K562 (cell line): ENCODE data around the gene ATG13. TPM values are rescaled to one million over a fixed set of nuclear protein-coding genes. Genes with fewer than 3 reads are reported as not detected.

Source experiments
- ATAC-seq: fragments of 200-7000 bp; cut with Tn5 transposase; 3 replicates; pipeline ENCODE4 v1.9.1; 2020; ENCODE audit warnings: moderate library complexity
- BruUV-seq: library from RNA; stranded (reverse); fragments of 400-500 nt; replicated peaks from 2 replicates; lab custom pipeline; 2021; lab: Mats Ljungman, UMichigan
- CTCF ChIA-PET: fragments of 300-600 bp; formaldehyde crosslinking; extraction: SDS; loops from one replicate; lab custom pipeline; 2021; ENCODE audit warnings: low intra/inter-chr PET ratio; lab: Yijun Ruan, JAX
- POLR2A ChIA-PET: fragments of 300-600, 350-650 bp; sonication (Branson Sonifier 250); formaldehyde crosslinking; extraction: SDS; loops from one replicate; lab custom pipeline; 2021; ENCODE audit warnings: antibody characterized with exemption, inconsistent platforms; lab: Yijun Ruan, JAX
- DNase-seq, 4 experiments: peaks; one replicate each; pipeline versions ENCODE4 v3.0.0 to v3.0.0-alpha.2; 2011 to 2018; ENCODE audit warnings: low spot score in 3 of 4, mixed read lengths in 3 of 4; ENCODE audit errors: extremely low read depth in 1 of 4
- FAIRE-seq: peaks from 2 replicates; lab custom pipeline; 2011; peaks lifted over from hg19 to GRCh38; lab: Jason Lieb, UNC
- H2AFZ ChIP-seq: 2 replicates; pipeline ENCODE4 v1.6.0; 2011; ENCODE audit warnings: low read depth, low read length, control low read depth, inconsistent platforms
- H3K27ac ChIP-seq: fragments of 200-600 bp; 3 replicates; pipeline ENCODE4 v1.8.0; 2011; ENCODE audit warnings: low read depth, mild to moderate bottlenecking, control low read depth, inconsistent platforms, low read length, moderate library complexity, mixed read lengths; ENCODE audit errors: extremely low read depth
- H3K27me3 ChIP-seq, 2 experiments: fragments of 300-600 bp in 1 of 2; 2 replicates in 1 of 2; 3 replicates in 1 of 2; pipeline versions ENCODE4 v1.6.0 to v1.8.0; 2011; ENCODE audit warnings: inconsistent platforms in 2 of 2, low read length in 2 of 2, mild to moderate bottlenecking in 1 of 2, mixed read lengths in 1 of 2, moderate library complexity in 1 of 2; ENCODE audit not compliant: control insufficient read depth in 2 of 2, insufficient read depth in 2 of 2
- H3K36me3 ChIP-seq: fragments of 300-600 bp; 3 replicates; pipeline ENCODE4 v1.8.0; 2011; ENCODE audit warnings: mild to moderate bottlenecking, low read length, inconsistent platforms; ENCODE audit not compliant: control insufficient read depth, insufficient read depth
- H3K4me1 ChIP-seq, 2 experiments: fragments of 200-600 bp in 1 of 2; replicated peaks in 1 of 2; 2 replicates in 1 of 2; 3 replicates in 1 of 2; pipeline versions ENCODE4 v1.5.1 to v1.8.0; 2011; ENCODE audit warnings: inconsistent platforms in 2 of 2, low read length in 2 of 2, mild to moderate bottlenecking in 1 of 2, mixed read lengths in 1 of 2, moderate library complexity in 1 of 2; ENCODE audit not compliant: control insufficient read depth in 2 of 2, insufficient read depth in 2 of 2
- H3K4me2 ChIP-seq: 2 replicates; pipeline ENCODE4 v1.6.1; 2011; ENCODE audit warnings: low read length, control low read depth, inconsistent platforms, mixed read lengths; ENCODE audit not compliant: insufficient read depth
- H3K4me3 ChIP-seq: fragments of 200-600 bp; sonication (generic), shearing (Covaris generic); 2 replicates; pipeline ENCODE4 v1.5.1; 2016; ENCODE audit warnings: control low read depth, inconsistent platforms
- H3K79me2 ChIP-seq: fragments of 200-600 bp; 3 replicates; pipeline ENCODE4 v1.8.0; 2011; ENCODE audit warnings: low read length, inconsistent platforms; ENCODE audit not compliant: control insufficient read depth, insufficient read depth
- H3K9ac ChIP-seq, 2 experiments: 2 replicates each; pipeline versions ENCODE4 v1.6.0 to v1.6.1; 2011; ENCODE audit warnings: low read depth in 2 of 2, low read length in 2 of 2, control low read depth in 1 of 2, inconsistent platforms in 1 of 2, mild to moderate bottlenecking in 1 of 2, mixed read lengths in 1 of 2; ENCODE audit not compliant: insufficient read depth in 1 of 2
- H3K9me1 ChIP-seq: one replicate; pipeline ENCODE4 v1.6.0; 2011; ENCODE audit warnings: inconsistent platforms, mild to moderate bottlenecking, low read length, moderate library complexity; ENCODE audit not compliant: control insufficient read depth, insufficient read depth
- H3K9me3 ChIP-seq: replicated peaks from 2 replicates; pipeline ENCODE4 v1.5.1; 2011; ENCODE audit warnings: low read depth, low read length, inconsistent platforms; ENCODE audit not compliant: control insufficient read depth, insufficient read depth
- H4K20me1 ChIP-seq: replicated peaks from 2 replicates; pipeline ENCODE4 v1.6.1; 2011; ENCODE audit warnings: low read length, inconsistent platforms, mixed read lengths; ENCODE audit not compliant: control insufficient read depth, insufficient read depth
- BDP1 ChIP-seq: IDR thresholded peaks from 3 replicates; pipeline ENCODE4 v1.6.1; 2011; ENCODE audit not compliant: insufficient read length, insufficient read depth
- BRF2 ChIP-seq: IDR thresholded peaks from 3 replicates; pipeline ENCODE4 v1.6.1; 2011; ENCODE audit warnings: borderline replicate concordance, mild to moderate bottlenecking; ENCODE audit not compliant: insufficient read length, insufficient read depth
- COPS2 ChIP-seq: fragments of 450-650 bp; conservative IDR thresholded peaks from 2 replicates; pipeline ENCODE4 v1.6.1; 2016; ENCODE audit warnings: mild to moderate bottlenecking, moderate library complexity
- CTCF ChIP-seq, 3 experiments: IDR thresholded peaks in 2 of 3; conservative IDR thresholded peaks in 1 of 3; 2 replicates each; pipeline ENCODE4 v1.5.1; 2011 to 2012; ENCODE audit warnings: low read length in 3 of 3, mild to moderate bottlenecking in 3 of 3, control low read depth in 2 of 3, improper control_type of control experiment in 1 of 3, inconsistent platforms in 1 of 3, low read depth in 1 of 3, mixed read lengths in 1 of 3, moderate library complexity in 1 of 3; ENCODE audit not compliant: insufficient read depth in 2 of 3
- FOXJ3 ChIP-seq: sonication (generic); formaldehyde crosslinking; IDR thresholded peaks from 2 replicates; pipeline ENCODE4 v1.4.0; 2020; ENCODE audit warnings: mild to moderate bottlenecking, missing genetic modification reagents
- HDAC3 ChIP-seq: fragments of 450-650 bp; IDR thresholded peaks from 2 replicates; pipeline ENCODE4 v1.6.1; 2018; ENCODE audit warnings: borderline replicate concordance, mild to moderate bottlenecking, moderate library complexity; ENCODE audit not compliant: partially characterized antibody
- HMG20B ChIP-seq: fragments of 250-450 bp; sonication (Bioruptor Pico); IDR thresholded peaks from 2 replicates; pipeline ENCODE4 v1.5.0; 2021; ENCODE audit warnings: mild to moderate bottlenecking
- IFI16 ChIP-seq: fragments of 250-450 bp; sonication (Bioruptor Pico); IDR thresholded peaks from 2 replicates; pipeline ENCODE4 v2.1.2; 2022; ENCODE audit warnings: mild to moderate bottlenecking, inconsistent platforms
- MEF2A ChIP-seq: IDR thresholded peaks from 2 replicates; pipeline ENCODE4 v1.6.1; 2011; ENCODE audit warnings: low read depth, mild to moderate bottlenecking, low read length, moderate library complexity; ENCODE audit not compliant: control insufficient read depth
- NCOR1 ChIP-seq: fragments of 450-650 bp; IDR thresholded peaks from 2 replicates; pipeline ENCODE4 v1.6.1; 2016; ENCODE audit warnings: mild to moderate bottlenecking, moderate library complexity
- NFIC ChIP-seq: fragments of 450-650 bp; IDR thresholded peaks from 2 replicates; pipeline ENCODE4 v1.6.1; 2017; ENCODE audit warnings: mild to moderate bottlenecking, inconsistent platforms
- NFRKB ChIP-seq: fragments of 450-650 bp; IDR thresholded peaks from 2 replicates; pipeline ENCODE4 v1.6.1; 2016; ENCODE audit warnings: low read depth
- PCBP1 ChIP-seq: fragments of 200-400 bp; formaldehyde crosslinking; IDR thresholded peaks from 2 replicates; pipeline ENCODE4 v1.6.1; 2018; ENCODE audit warnings: mild to moderate bottlenecking, low read depth, low read length; ENCODE audit not compliant: poor library complexity, severe bottlenecking
- RAD21 ChIP-seq, 2 experiments: fragments of 250-450 bp in 1 of 2; fragments of 450-650 bp in 1 of 2; sonication (Bioruptor Pico) in 1 of 2; formaldehyde crosslinking in 1 of 2; IDR thresholded peaks in 1 of 2; conservative IDR thresholded peaks in 1 of 2; 2 replicates each; pipeline versions ENCODE4 v1.4.0 to v1.8.0; 2020 to 2022; ENCODE audit warnings: mild to moderate bottlenecking in 2 of 2, moderate library complexity in 1 of 2
- RBM22 ChIP-seq: fragments of 200-400 bp; formaldehyde crosslinking; IDR thresholded peaks from 2 replicates; pipeline ENCODE4 v1.6.1; 2018; ENCODE audit warnings: low read length, low read depth; ENCODE audit not compliant: poor library complexity, severe bottlenecking
- SUPT5H ChIP-seq: fragments of 450-650 bp; IDR thresholded peaks from 2 replicates; pipeline ENCODE4 v1.6.1; 2016
- TCF3 ChIP-seq: sonication (generic); formaldehyde crosslinking; IDR thresholded peaks from 2 replicates; pipeline ENCODE4 v1.4.0; 2020; ENCODE audit warnings: mild to moderate bottlenecking, missing genetic modification reagents
- TEAD4 ChIP-seq, 2 experiments: sonication (generic) in 1 of 2; formaldehyde crosslinking in 1 of 2; IDR thresholded peaks; 2 replicates each; pipeline versions ENCODE4 v1.6.1 to v1.8.0; 2012 to 2022; ENCODE audit warnings: borderline replicate concordance in 1 of 2, inconsistent platforms in 1 of 2, low read length in 1 of 2, mild to moderate bottlenecking in 1 of 2, missing genetic modification reagents in 1 of 2
- ZNF133 ChIP-seq: fragments of 250-450 bp; sonication (Bioruptor Pico); IDR thresholded peaks from 2 replicates; pipeline ENCODE4 v1.4.0; 2020; ENCODE audit warnings: mild to moderate bottlenecking
- ZNF175 ChIP-seq: fragments of 200-800 bp; sonication (Bioruptor generic); IDR thresholded peaks from 2 replicates; pipeline ENCODE4 v1.6.1; 2016; ENCODE audit warnings: low read depth, mild to moderate bottlenecking, missing genetic modification characterization, missing compliant biosample characterization
- ZNF584 ChIP-seq: fragments of 200-800 bp; sonication (Bioruptor generic); IDR thresholded peaks from 2 replicates; pipeline ENCODE4 v1.6.1; 2016; ENCODE audit warnings: low read depth, mild to moderate bottlenecking, missing genetic modification characterization, missing compliant biosample characterization
- WGBS: fragments of 100-300 bp; shearing (Covaris generic); methylation state at CpG from one replicate; pipeline ENCODE4 v1.1.6; 2016; ENCODE audit warnings: low coverage, mixed read lengths; ENCODE audit not compliant: insufficient coverage; ENCODE audit errors: missing lambda C conversion rate; 5-methylcytosine and 5-hydroxymethylcytosine counted together
- in situ Hi-C: fragments of 300-500 bp; cut with MboI; formaldehyde crosslinking; loops from 4 replicates; pipeline ENCODE4 v1.15.0; 2018; ENCODE audit warnings: inconsistent platforms, mixed read lengths
- intact Hi-C: fragments of 100-400 bp; cut with micrococcal nuclease; formaldehyde crosslinking; loops from 2 replicates; pipeline ENCODE4 v1.14.2; 2022
- polyA plus RNA-seq, 8 experiments: library from polyadenylated mRNA; depleted of rRNA in 4 of 8; stranded (reverse) in 5 of 8; unstranded in 3 of 8; fragments of >200 nt; fragmentation: Nextera tagmentation in 2 of 8; fragmentation: Illumina TruSeq in 1 of 8; extraction: Ambion mirVana in 2 of 8; extraction: Trizol in 1 of 8; gene quantifications; 2 replicates each; pipeline versions ENCODE4 v1.2.1 to v1.2.3, GENCODE V29; 2011 to 2014; ENCODE audit warnings: inconsistent platforms in 1 of 8, missing spikeins in 1 of 8
- total RNA-seq, 7 experiments: library from RNA; depleted of rRNA in 6 of 7; stranded (reverse); fragments of >200 nt in 6 of 7; fragmentation: Illumina TruSeq in 2 of 7; extraction: Trizol in 2 of 7; gene quantifications; 2 replicates each; pipeline versions ENCODE4 v1.2.1 to v1.2.3, GENCODE V29; 2011 to 2021; ENCODE audit warnings: low replicate concordance in 1 of 7

The ATG13 gene
- total and polyA plus RNA-seq, 9 of the 15 experiments (the other 6 are each of a cell fraction or from before 2014, with no cell fraction given), result 13.1 to 61.5 (median 36.5) TPM

- Histone ChIP-seq H3K4me2 (no peak overlapping the region), H3K4me3 (no peak overlapping the region), H3K27me3 (no peaks in the 10 kb centered on the region), H3K36me3 (peaks cover 80% of the 10 kb centered on the region), H3K79me2 (no peaks in the 10 kb centered on the region), H4K20me1 (no peaks in the 10 kb centered on the region), H3K4me1 (peaks cover under 1 to 5% of the 10 kb centered on the region in 2 experiments; a peak in 4 of 5 replicates), H2AFZ (no peak overlapping the region), H3K9ac (no peak overlapping the region), H3K27ac (no peak overlapping the region), H3K9me1 (peaks cover 7% of the 10 kb centered on the region), H3K9me3 (no peaks in the 10 kb centered on the region)
- FAIRE-seq (no peak), DNase-seq (peak in 2 of 4 experiments; percentile 30 to 49), ATAC-seq (peak; percentile 75)
- intact Hi-C loops (no loop called here), in situ Hi-C loops (no loop called here)
- BruUV-seq, result no TSS peak
- POLR2A ChIA-PET, result interaction anchor here (0.8 to 1.4 kb wide), 3 partner anchors 13 to 194 kb away, joined by 3 to 4 read pairs (median 3); no protein-coding TSS in a partner anchor
- CTCF ChIA-PET, result no interaction called here
- WGBS, result 57% methylated on average over 3 of the region's 3 CpGs
- TF ChIP-seq BDP1 (no peak), TEAD4 (IDR thresholded peaks at IDR 0.05; ENCODE audit: low read length) (0 out of 2 replicates have a peak, but pooled peaks have one; percentile 26), TEAD4 (CRISPR knock-in tag; IDR thresholded peaks at IDR 0.05; ENCODE audit: borderline replicate concordance) (no peak), NCOR1 (no peak), MEF2A (no peak), ZNF175 (no peak), ZNF584 (CRISPR knock-in tag) (no peak), RAD21 (CRISPR knock-in tag; conservative IDR thresholded peaks at IDR 0.05 in 1 of 2, IDR thresholded peaks at IDR 0.05 in 1 of 2) (peak in 1 of 2 experiments; percentile 13; a peak in 1 of 4 replicates), ZNF133 (CRISPR knock-in tag) (no peak), PCBP1 (no peak), FOXJ3 (CRISPR knock-in tag) (no peak), NFRKB (no peak), IFI16 (CRISPR knock-in tag) (no peak), HDAC3 (no peak), RBM22 (no peak), NFIC (no peak), BRF2 (no peak), CTCF (IDR thresholded peaks at IDR 0.05 in 2 of 3, conservative IDR thresholded peaks at IDR 0.05 in 1 of 3; ENCODE audit: insufficient read depth in 2 of 3, low read depth in 1 of 3, low read length in 3 of 3) (peak; percentile 42 to 61 (median 51)), HMG20B (CRISPR knock-in tag) (no peak), TCF3 (CRISPR knock-in tag) (peak; percentile 22; the same call in 1 of the 2 replicates), COPS2 (no peak), SUPT5H (no peak)
Measured at GRCh38 chr11:46669711-46670139, 52.4 kb downstream of the ATG13 start.
